IMR-90 (cell line): ENCODE measurements around the gene ACOX3. TPM values are rescaled to one million over a fixed set of nuclear protein-coding genes. Genes with fewer than 3 reads are reported as not detected.
A peak's percentile ranks its signal among the peaks of the same experiment; 100 is the strongest.
"Not testable (repeated sequence)": the region's sequence is repeated elsewhere in the genome, so short reads cannot be mapped to it uniquely, and the experiment has no call there.

ENCODE experiments used
- ATAC-seq: fragments of 200-7000 bp; cut with Tn5 transposase; 2 replicates; pipeline ENCODE4 v1.9.1; 2020; ENCODE audit warnings: low read depth, mild to moderate bottlenecking, moderate library complexity
- BruUV-seq: library from RNA; stranded (reverse); fragments of 400-500 nt; replicated peaks from 2 replicates; lab custom pipeline; 2021; lab: Mats Ljungman, UMichigan
- CTCF ChIA-PET: fragments of 300-600 bp; formaldehyde crosslinking; extraction: SDS; loops from one replicate; lab custom pipeline; 2021; ENCODE audit warnings: antibody characterized with exemption; lab: Yijun Ruan, JAX
- POLR2A ChIA-PET: fragments of 300-600 bp; sonication (Branson Sonifier 250); formaldehyde crosslinking; loops from one replicate; lab custom pipeline; 2022; ENCODE audit warnings: antibody characterized with exemption; ENCODE audit not compliant: unreplicated experiment; lab: Charles Lee
- DNase-seq: peaks from one replicate; pipeline ENCODE4 v3.0.0; 2013
- H2AFZ ChIP-seq: replicated peaks from 2 replicates; pipeline ENCODE3; 2013; ENCODE audit warnings: low read length, mild to moderate bottlenecking; ENCODE audit not compliant: poor library complexity
- H2AK5ac ChIP-seq: 2 replicates; pipeline ENCODE4 v1.6.1; 2013; ENCODE audit warnings: low read depth, low read length, inconsistent platforms
- H2AK9ac ChIP-seq: replicated peaks from 2 replicates; pipeline ENCODE3; 2013; ENCODE audit warnings: mild to moderate bottlenecking, low read depth, low read length, moderate library complexity; ENCODE audit not compliant: poor library complexity
- H2BK120ac ChIP-seq: 2 replicates; pipeline ENCODE4 v1.6.1; 2013; ENCODE audit warnings: low read depth, low read length, inconsistent platforms
- H2BK15ac ChIP-seq: 3 replicates; pipeline ENCODE4 v1.6.1; 2013; ENCODE audit warnings: low read depth, low read length, inconsistent platforms
- H2BK20ac ChIP-seq: 2 replicates; pipeline ENCODE4 v1.6.1; 2013; ENCODE audit warnings: low read depth, mild to moderate bottlenecking, inconsistent platforms, low read length, moderate library complexity
- H2BK5ac ChIP-seq: 2 replicates; pipeline ENCODE4 v1.6.1; 2013; ENCODE audit warnings: mild to moderate bottlenecking, low read depth, low read length, inconsistent platforms; ENCODE audit not compliant: poor library complexity, severe bottlenecking
- H3K14ac ChIP-seq: replicated peaks from 2 replicates; pipeline ENCODE4 v1.6.1; 2013; ENCODE audit warnings: low read depth, low read length, inconsistent platforms
- H3K18ac ChIP-seq: 2 replicates; pipeline ENCODE4 v1.6.1; 2013; ENCODE audit warnings: low read depth, low read length, control low read depth
- H3K23ac ChIP-seq: 2 replicates; pipeline ENCODE4 v1.6.1; 2013; ENCODE audit warnings: low read depth, low read length, inconsistent platforms
- H3K27ac ChIP-seq: 2 replicates; pipeline ENCODE4 v1.5.1; 2013; ENCODE audit warnings: mild to moderate bottlenecking, control low read depth, low read length; ENCODE audit not compliant: insufficient read depth
- H3K27me3 ChIP-seq: 2 replicates; pipeline ENCODE4 v1.6.1; 2013; ENCODE audit warnings: low read length; ENCODE audit not compliant: control insufficient read depth, insufficient read depth
- H3K36me3 ChIP-seq: 2 replicates; pipeline ENCODE4 v1.6.1; 2013; ENCODE audit warnings: low read length, mixed read lengths; ENCODE audit not compliant: control insufficient read depth, insufficient read depth
- H3K4ac ChIP-seq: 2 replicates; pipeline ENCODE4 v1.6.1; 2013; ENCODE audit warnings: low read depth, low read length, inconsistent platforms
- H3K4me1 ChIP-seq: 2 replicates; pipeline ENCODE4 v1.6.1; 2013; ENCODE audit warnings: low read length, mixed read lengths; ENCODE audit not compliant: control insufficient read depth, insufficient read depth
- H3K4me2 ChIP-seq: 2 replicates; pipeline ENCODE4 v1.6.1; 2013; ENCODE audit warnings: low read depth, mild to moderate bottlenecking, control low read depth, low read length, moderate library complexity
- H3K4me3 ChIP-seq: 2 replicates; pipeline ENCODE4 v1.5.1; 2013; ENCODE audit warnings: low read depth, mild to moderate bottlenecking, control low read depth, low read length, moderate library complexity; ENCODE audit not compliant: insufficient read depth
- H3K56ac ChIP-seq: 2 replicates; pipeline ENCODE4 v1.6.1; 2013; ENCODE audit warnings: low read length, inconsistent platforms; ENCODE audit not compliant: insufficient read depth; ENCODE audit errors: extremely low read depth
- H3K79me1 ChIP-seq, 2 experiments: 2 replicates each; pipeline ENCODE4 v1.6.1; 2013; ENCODE audit warnings: low read length in 2 of 2, inconsistent platforms in 1 of 2, low read depth in 1 of 2
- H3K9ac ChIP-seq: 2 replicates; pipeline ENCODE4 v1.6.1; 2013; ENCODE audit warnings: low read depth, low read length, control low read depth
- H3K9me1 ChIP-seq: 2 replicates; pipeline ENCODE4 v1.6.1; 2013; ENCODE audit warnings: low read length, inconsistent platforms; ENCODE audit not compliant: insufficient read depth
- H3K9me3 ChIP-seq: 2 replicates; pipeline ENCODE4 v1.6.1; 2013; ENCODE audit warnings: low read length; ENCODE audit not compliant: control insufficient read depth, insufficient read depth
- H4K20me1 ChIP-seq: 2 replicates; pipeline ENCODE4 v1.6.1; 2013; ENCODE audit warnings: low read length, inconsistent platforms; ENCODE audit not compliant: insufficient read depth
- H4K5ac ChIP-seq: 2 replicates; pipeline ENCODE4 v1.6.1; 2013; ENCODE audit warnings: mild to moderate bottlenecking, low read depth, low read length, control low read depth
- H4K8ac ChIP-seq, 2 experiments: 2 replicates each; pipeline ENCODE4 v1.6.1; 2013; ENCODE audit warnings: low read depth in 2 of 2, low read length in 2 of 2, control low read depth in 1 of 2, inconsistent platforms in 1 of 2
- H4K91ac ChIP-seq: 2 replicates; pipeline ENCODE4 v1.6.1; 2013; ENCODE audit warnings: low read depth, low read length, inconsistent platforms; ENCODE audit not compliant: insufficient read depth
- dilution Hi-C: fragments of 300-500 bp; cut with HindIII; formaldehyde crosslinking; loops from one replicate; pipeline ENCODE4 v1.14.3; 2018; ENCODE audit warnings: low sequenced_read_pairs; ENCODE audit not compliant: unreplicated experiment
- in situ Hi-C: fragments of 300-500 bp; cut with MboI; formaldehyde crosslinking; loops from 3 replicates; pipeline ENCODE4 v1.14.3; 2019; ENCODE audit warnings: low sequenced_read_pairs, inconsistent platforms, mixed read lengths
- intact Hi-C: fragments of 100-400 bp; cut with micrococcal nuclease; formaldehyde crosslinking; loops from 2 replicates; pipeline ENCODE4 v1.10.0; 2022
- polyA plus RNA-seq, 3 experiments: library from polyadenylated mRNA; depleted of rRNA; stranded (reverse); fragments of >200 nt; gene quantifications; 2 replicates each; pipeline ENCODE4 v1.2.3, GENCODE V29; 2012; ENCODE audit warnings: low replicate concordance in 1 of 3
- total RNA-seq: library from RNA; depleted of rRNA; stranded (reverse); fragments of >200 nt; gene quantifications from 2 replicates; pipeline ENCODE4 v1.2.3, GENCODE V29; 2012

ACOX3 gene
- total and polyA plus RNA-seq, 2 of the 4 experiments (the other 2 are of a cell fraction), result 15.2 to 25.8 TPM

- H3K4me3 ChIP-seq, H2BK15ac ChIP-seq, H3K18ac ChIP-seq, BruUV-seq, H3K9ac ChIP-seq, H4K5ac ChIP-seq, H3K27me3 ChIP-seq, H4K8ac ChIP-seq, intact Hi-C loops, H3K4ac ChIP-seq, H2AFZ ChIP-seq, H2AK5ac ChIP-seq, H3K27ac ChIP-seq, H3K56ac ChIP-seq, DNase-seq, dilution Hi-C loops, in situ Hi-C loops, H3K9me3 ChIP-seq, ATAC-seq, H2BK5ac ChIP-seq, H2BK20ac ChIP-seq, H3K36me3 ChIP-seq, POLR2A ChIA-PET, H3K9me1 ChIP-seq, H2AK9ac ChIP-seq, H4K91ac ChIP-seq, H3K23ac ChIP-seq, CTCF ChIA-PET, H3K4me2 ChIP-seq, H3K4me1 ChIP-seq: not testable (repeated sequence)
- Histone ChIP-seq H3K79me1 (peaks cover 6 to 31% of the 10 kb centered on the region in 2 experiments; a peak in 2 of 4 replicates), H2BK120ac (0 out of 2 replicates have a peak overlapping the region, but pooled peaks have one; percentile 43), H3K14ac (peak overlapping the region; percentile 28; the same call in 1 of the 2 replicates), H4K20me1 (peaks cover 12% of the 10 kb centered on the region; the same call in 1 of the 2 replicates)
These were observed 20.4 kb downstream of the ACOX3 start for GRCh38 chr4:8420151-8420550.
